ENCODE data around the gene ZIM2. TPM values are rescaled to one million over a fixed set of nuclear protein-coding genes. Genes with fewer than 3 reads are reported as not detected.

ZIM2 gene
- total and polyA plus RNA-seq, 2 donors (not counting 1 experiment from before 2014, with no cell fraction given): not detected

DNA sequence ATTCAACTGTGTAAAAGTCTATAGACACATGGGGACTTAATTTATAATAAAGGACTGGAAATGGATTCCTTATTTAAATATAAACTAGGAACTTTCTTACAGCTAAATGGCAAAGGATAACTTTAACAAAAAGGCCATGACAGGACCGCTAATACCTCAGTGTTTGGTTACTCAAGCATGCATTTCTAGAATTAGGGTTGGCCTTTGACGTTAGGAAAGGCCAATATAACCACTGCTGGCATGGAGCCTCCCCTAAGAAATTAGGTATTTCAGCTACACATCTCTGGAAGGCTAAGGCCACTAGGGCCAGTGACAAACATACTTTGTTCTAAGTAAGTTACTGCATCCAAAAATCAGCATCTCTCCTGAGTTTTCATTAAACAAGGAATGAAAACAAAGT lies 9.3 kb downstream of the ZIM2 start:
- ChIA-PET CTCF (no interaction called here), POLR2A (no interaction called here)
- DNase-seq (no peak), ATAC-seq (ENCODE audit: low read depth) (no peak)
- Mint-ChIP-seq H3K27ac (no peak overlapping the region), H3K27me3 (peaks cover 5% of the 10 kb centered on the region), H3K9me3 (ENCODE audit: insufficient read depth) (peaks cover 23% of the 10 kb centered on the region), H3K4me3 (no peak overlapping the region), H3K4me1 (no peaks in the 10 kb centered on the region)
- no peaks in the 10 kb centered on the region for H3K27me3 ChIP-seq (replicated peaks in 1 of 4; ENCODE audit: control extremely low read depth in 1 of 4, control insufficient read depth in 3 of 4, insufficient read depth in 4 of 4, low read length in 3 of 4)
- no peak overlapping the region for H2AFZ ChIP-seq (ENCODE audit: insufficient read depth, low read depth, low read length, poor library complexity, severe bottlenecking)
- H3K9me3 ChIP-seq (ENCODE audit: control extremely low read depth in 1 of 3, control insufficient read depth in 2 of 3, insufficient read depth in 1 of 3, low read length in 2 of 3): peaks cover 0 to 13% (median 0%) of the 10 kb centered on the region in 3 donors
- H3K9ac ChIP-seq (ENCODE audit: low read length): no peak overlapping the region
- H3K79me2 ChIP-seq (ENCODE audit: control insufficient read depth, insufficient read depth, low read length): no peaks in the 10 kb centered on the region
- no peaks in the 10 kb centered on the region for H3K36me3 ChIP-seq (replicated peaks in 1 of 2; ENCODE audit: control extremely low read depth in 1 of 2, control insufficient read depth in 1 of 2, extremely low read depth in 1 of 2, insufficient read depth in 2 of 2, low read length in 1 of 2)
- intact Hi-C loops (cut with micrococcal nuclease): no loop called here
- no peak for TF ChIP-seq EZH2 (IDR thresholded peaks at IDR 0.05; ENCODE audit: borderline replicate concordance, insufficient read depth, low read depth, low read length, poor library complexity, severe bottlenecking)
- TF ChIP-seq, protein P1, sequence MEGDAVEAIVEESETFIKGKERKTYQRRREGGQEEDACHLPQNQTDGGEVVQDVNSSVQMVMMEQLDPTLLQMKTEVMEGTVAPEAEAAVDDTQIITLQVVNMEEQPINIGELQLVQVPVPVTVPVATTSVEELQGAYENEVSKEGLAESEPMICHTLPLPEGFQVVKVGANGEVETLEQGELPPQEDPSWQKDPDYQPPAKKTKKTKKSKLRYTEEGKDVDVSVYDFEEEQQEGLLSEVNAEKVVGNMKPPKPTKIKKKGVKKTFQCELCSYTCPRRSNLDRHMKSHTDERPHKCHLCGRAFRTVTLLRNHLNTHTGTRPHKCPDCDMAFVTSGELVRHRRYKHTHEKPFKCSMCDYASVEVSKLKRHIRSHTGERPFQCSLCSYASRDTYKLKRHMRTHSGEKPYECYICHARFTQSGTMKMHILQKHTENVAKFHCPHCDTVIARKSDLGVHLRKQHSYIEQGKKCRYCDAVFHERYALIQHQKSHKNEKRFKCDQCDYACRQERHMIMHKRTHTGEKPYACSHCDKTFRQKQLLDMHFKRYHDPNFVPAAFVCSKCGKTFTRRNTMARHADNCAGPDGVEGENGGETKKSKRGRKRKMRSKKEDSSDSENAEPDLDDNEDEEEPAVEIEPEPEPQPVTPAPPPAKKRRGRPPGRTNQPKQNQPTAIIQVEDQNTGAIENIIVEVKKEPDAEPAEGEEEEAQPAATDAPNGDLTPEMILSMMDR (IDR thresholded peaks at IDR 0.05): no peak
- H4K20me1 ChIP-seq (ENCODE audit: control insufficient read depth, insufficient read depth, low read length, poor library complexity, severe bottlenecking): no peaks in the 10 kb centered on the region
- no peak overlapping the region for H3K27ac ChIP-seq (ENCODE audit: low read length in 2 of 2)
- no peaks in the 10 kb centered on the region for H3K4me1 ChIP-seq (ENCODE audit: control insufficient read depth in 2 of 2, insufficient read depth in 2 of 2, low read length in 2 of 2)
- 80% methylated on average over 1 of the region's 2 CpGs for WGBS (ENCODE audit: insufficient coverage)
- no peak overlapping the region for H3K4me2 ChIP-seq (replicated peaks; ENCODE audit: low read depth, low read length, poor library complexity, severe bottlenecking)
- H3K4me3 ChIP-seq (ENCODE audit: control extremely low read depth in 1 of 5, extremely low read depth in 1 of 5, insufficient read depth in 1 of 5, low read depth in 2 of 5, low read length in 4 of 5): no peak overlapping the region

DNA sequence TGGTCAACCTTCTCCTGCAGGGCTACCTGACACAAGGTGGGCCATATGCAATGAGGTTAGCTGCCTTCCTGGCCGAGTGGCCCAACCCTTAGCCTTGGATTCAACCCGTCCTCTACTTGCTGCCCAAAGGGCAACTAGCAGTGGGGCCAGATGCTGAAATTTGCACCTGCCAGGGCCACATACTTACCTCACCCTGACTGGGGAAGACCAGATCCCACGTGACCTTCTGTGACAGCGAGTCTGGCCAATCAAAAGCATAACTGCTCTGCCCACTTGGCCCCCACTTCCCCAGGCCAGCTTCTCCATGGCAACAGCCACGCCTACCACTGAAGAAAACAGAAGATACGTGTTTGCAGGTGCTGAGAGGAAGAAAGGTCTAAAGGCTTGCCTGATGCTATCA lies 10.9 kb downstream of the ZIM2 start:
- Mint-ChIP-seq H3K9me3 (ENCODE audit: insufficient read depth) (peaks cover 11% of the 10 kb centered on the region), H3K27ac (no peak overlapping the region), H3K4me3 (no peak overlapping the region), H3K27me3 (no peaks in the 10 kb centered on the region), H3K4me1 (no peaks in the 10 kb centered on the region)
- DNase-seq (no peak), ATAC-seq (ENCODE audit: low read depth) (no peak)
- Histone ChIP-seq H3K9ac (ENCODE audit: low read length) (no peak overlapping the region), H3K79me2 (ENCODE audit: control insufficient read depth, insufficient read depth, low read length) (no peaks in the 10 kb centered on the region), H3K27ac (ENCODE audit: low read length in 2 of 2) (no peak overlapping the region), H4K20me1 (ENCODE audit: control insufficient read depth, insufficient read depth, low read length, poor library complexity, severe bottlenecking) (no peaks in the 10 kb centered on the region), H3K27me3 (replicated peaks in 1 of 4; ENCODE audit: control extremely low read depth in 1 of 4, control insufficient read depth in 3 of 4, insufficient read depth in 4 of 4, low read length in 3 of 4) (no peaks in the 10 kb centered on the region), H3K4me1 (ENCODE audit: control insufficient read depth in 2 of 2, insufficient read depth in 2 of 2, low read length in 2 of 2) (no peaks in the 10 kb centered on the region), H3K36me3 (replicated peaks in 1 of 2; ENCODE audit: control extremely low read depth in 1 of 2, control insufficient read depth in 1 of 2, extremely low read depth in 1 of 2, insufficient read depth in 2 of 2, low read length in 1 of 2) (no peaks in the 10 kb centered on the region), H3K4me2 (replicated peaks; ENCODE audit: low read depth, low read length, poor library complexity, severe bottlenecking) (no peak overlapping the region), H2AFZ (ENCODE audit: insufficient read depth, low read depth, low read length, poor library complexity, severe bottlenecking) (no peak overlapping the region), H3K4me3 (ENCODE audit: control extremely low read depth in 1 of 5, extremely low read depth in 1 of 5, insufficient read depth in 1 of 5, low read depth in 2 of 5, low read length in 4 of 5) (no peak overlapping the region), H3K9me3 (ENCODE audit: control extremely low read depth in 1 of 3, control insufficient read depth in 2 of 3, insufficient read depth in 1 of 3, low read length in 2 of 3) (peaks cover 0 to 11% (median 0%) of the 10 kb centered on the region in 3 donors)
- intact Hi-C loops (cut with micrococcal nuclease): no loop called here
- 69% methylated on average over 5 of the region's 6 CpGs for WGBS (ENCODE audit: insufficient coverage)
- ChIA-PET POLR2A (no interaction called here), CTCF (no interaction called here)
- TF ChIP-seq EZH2 (IDR thresholded peaks at IDR 0.05; ENCODE audit: borderline replicate concordance, insufficient read depth, low read depth, low read length, poor library complexity, severe bottlenecking): no peak
- TF ChIP-seq, protein P1 (IDR thresholded peaks at IDR 0.05): no peak
